SKM-1 treated with dmso at 0.1 percent for 144 hours (cell line): Measurements from ENCODE around the gene MRTFA.
"Not testable (repeated sequence)": the region's sequence is repeated elsewhere in the genome, so short reads cannot be mapped to it uniquely, and the experiment has no call there.

Experiments used
- DNase-seq: peaks from one replicate; lab custom pipeline; 2025; ENCODE audit not compliant: unreplicated experiment; lab: John Stamatoyannopoulos, UW

Gene MRTFA

GRCh38 chr22:40628354-40629042 is 8.0 kb downstream of the MRTFA start:
- peak; percentile 74 for DNase-seq

GRCh38 chr22:40627612-40628011 is 8.9 kb downstream of the MRTFA start:
- DNase-seq: no peak

DNA sequence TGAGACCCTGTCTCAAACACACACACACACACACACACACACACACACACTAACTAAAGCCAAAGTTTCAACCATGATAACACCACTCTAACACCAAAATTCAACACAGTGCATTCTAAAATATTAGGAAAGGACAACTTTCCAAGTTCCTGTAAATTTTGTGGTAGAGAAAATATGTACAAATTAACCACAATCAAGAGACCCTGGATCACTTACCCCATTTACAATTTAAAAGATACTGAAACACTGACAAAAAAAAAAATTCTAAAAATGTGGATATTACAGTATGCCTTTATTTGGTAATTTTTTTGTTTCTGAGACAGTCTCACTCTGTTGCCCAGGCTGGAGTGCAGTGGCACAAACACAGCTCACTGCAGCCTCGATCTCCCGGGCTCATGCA is 9.7 kb downstream of the MRTFA start:
- no peak for DNase-seq

- DNase-seq: not testable (repeated sequence)
These were observed 10.7 kb downstream of the MRTFA start for GRCh38 chr22:40625794-40626193.

DNA sequence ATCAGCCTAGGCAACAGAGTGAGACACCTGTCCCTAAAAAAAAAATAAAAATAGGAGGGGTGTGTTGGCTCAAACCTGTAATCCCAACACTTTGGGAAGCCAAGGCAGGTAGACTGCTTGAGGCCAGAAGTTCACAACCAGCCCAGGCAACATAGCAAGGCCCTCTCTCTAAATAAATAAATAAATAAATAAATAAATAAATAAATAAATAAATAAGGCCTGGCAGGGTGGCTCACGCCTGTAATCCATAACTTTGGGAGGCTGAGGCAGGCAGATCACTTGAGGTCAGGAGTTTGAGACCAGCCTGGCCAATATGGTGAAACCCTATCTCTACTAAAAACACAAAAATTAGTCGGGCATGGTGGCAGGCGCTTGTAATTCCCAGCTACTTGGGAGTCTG is 11.2 kb downstream of the MRTFA start:
- not testable (repeated sequence) for DNase-seq

DNA sequence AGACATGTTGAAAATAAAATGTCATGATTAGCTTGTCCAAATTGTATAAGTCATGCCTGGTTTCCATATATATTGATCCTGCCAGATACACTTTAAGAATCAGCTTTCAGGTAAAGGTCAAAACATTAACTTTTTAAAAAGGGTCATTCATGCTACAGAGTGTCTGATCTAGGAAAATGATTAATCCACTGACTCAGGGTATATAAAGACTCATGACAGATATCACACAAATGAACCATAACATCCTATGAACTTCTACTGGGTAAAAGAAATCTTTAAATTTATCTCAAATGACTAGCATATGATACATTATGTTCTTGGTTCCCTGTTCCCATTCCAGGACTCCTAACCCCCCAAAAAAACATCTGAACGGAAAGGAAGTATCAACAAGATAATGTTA is 11.7 kb downstream of the MRTFA start:
- no peak for DNase-seq

- DNase-seq: peak; percentile 53
These were observed 15.0 kb downstream of the MRTFA start for GRCh38 chr22:40621309-40622151.

DNA sequence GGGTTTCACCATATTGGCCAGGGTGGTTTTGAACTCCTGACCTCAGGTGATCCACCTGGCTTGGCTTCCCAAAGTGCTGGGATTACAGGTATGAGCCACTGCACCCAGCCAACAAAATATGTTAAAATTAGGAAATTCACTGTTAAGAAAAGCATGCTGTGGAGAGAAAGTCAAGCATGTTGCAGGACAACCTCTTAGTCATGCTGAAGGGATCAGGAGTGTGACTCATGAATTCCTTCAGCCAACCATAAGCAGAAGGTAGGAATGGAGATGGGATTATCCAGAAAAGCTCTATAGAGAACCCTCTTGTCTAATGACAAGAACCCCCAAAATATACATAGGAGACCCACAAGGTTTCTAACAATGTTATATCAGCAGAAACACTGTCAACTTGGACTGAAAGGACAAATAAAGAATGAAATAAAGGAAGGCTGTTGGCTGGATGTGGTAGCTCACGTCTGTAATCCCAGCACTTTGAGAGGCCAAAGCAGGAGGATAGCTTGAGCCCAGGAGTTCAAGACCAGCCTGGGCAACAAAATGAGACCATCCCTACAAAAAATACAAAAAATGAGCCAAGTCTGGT is 16.0 kb downstream of the MRTFA start:
- no peak for DNase-seq

DNA sequence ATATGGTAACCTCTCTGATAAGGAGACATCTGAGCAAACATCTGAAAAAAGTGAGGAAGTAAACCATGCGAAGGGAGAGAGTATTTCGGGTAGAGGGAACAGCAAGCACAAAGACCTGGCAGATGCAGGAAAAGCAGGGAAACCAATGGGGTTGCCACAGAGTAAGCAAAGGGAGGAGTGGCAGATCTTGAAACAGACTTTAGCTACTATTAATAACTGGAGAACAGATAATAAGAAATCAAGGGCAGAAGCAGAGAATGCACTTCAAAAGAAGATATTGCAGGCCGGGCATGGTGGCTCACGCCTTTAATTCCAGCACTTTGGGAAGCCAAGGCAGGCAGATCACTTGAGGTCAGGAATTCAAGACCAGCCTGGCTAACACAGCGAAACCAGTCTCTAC is 18.1 kb downstream of the MRTFA start:
- no peak for DNase-seq

- no peak for DNase-seq
These were observed 19.9 kb downstream of the MRTFA start for GRCh38 chr22:40616578-40616977.

GRCh38 chr22:40613067-40613466 is 23.5 kb downstream of the MRTFA start:
- no peak for DNase-seq

DNA sequence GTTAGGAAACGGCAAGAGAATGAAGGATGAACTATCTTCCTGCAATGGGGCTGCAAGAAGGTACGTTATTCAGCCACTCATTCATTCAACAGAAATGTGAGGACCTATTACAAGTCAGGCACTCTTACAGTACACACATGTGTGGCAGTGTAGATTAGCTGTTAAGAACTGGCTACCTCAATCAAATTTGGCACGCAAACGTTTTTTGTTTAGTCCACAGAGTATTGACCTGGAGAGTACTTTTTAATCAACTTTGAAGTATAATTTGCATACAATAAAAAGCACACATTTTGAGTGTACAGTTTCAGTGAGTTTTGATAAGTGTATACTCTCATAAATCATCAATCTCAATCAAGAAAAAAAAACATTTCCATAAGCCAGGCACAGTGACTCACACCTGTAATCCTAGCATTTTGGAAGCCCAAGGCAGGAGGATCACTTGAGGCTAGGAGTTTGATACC is 24.2 kb downstream of the MRTFA start:
- DNase-seq: no peak

DNA sequence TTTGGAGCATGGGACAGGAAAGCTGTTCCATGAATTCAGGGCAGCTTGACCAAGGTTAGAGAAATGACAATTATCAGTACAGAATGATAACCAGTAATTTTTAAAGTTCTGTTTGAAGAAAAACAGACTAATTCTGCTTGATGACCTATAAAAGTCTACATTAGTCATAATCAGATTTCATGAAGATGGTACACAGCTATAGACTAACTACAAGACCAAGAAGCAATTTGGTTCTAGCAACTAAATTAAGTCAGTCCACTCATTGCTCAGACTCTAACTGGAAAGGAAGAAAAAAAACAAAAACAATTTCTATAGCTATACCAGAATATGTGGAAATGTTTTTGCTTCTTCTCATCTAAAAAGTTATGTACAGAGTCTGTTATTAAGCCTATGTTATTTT is 24.9 kb downstream of the MRTFA start:
- no peak for DNase-seq

GRCh38 chr22:40610329-40610850 is 26.1 kb downstream of the MRTFA start:
- DNase-seq: no peak

DNA sequence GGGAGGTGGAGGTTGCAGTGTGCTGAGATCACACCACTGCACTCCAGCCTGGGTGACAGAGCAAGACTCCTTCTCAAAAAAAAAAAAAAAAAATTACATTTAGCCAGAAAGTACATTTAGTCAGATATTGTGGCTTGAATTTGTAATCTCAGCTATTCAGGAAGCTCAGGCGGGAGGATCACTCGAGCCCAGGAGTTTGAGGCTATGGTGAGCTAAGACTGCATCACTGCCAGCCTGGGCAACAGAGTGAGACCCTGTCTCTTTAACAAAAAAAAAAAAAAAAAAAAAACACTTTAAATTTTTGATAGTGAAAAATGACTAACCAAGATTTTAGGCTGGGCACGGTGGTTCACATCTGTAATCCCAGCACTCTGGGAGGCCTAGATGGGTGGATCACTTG is 27.3 kb downstream of the MRTFA start:
- no peak for DNase-seq

DNA sequence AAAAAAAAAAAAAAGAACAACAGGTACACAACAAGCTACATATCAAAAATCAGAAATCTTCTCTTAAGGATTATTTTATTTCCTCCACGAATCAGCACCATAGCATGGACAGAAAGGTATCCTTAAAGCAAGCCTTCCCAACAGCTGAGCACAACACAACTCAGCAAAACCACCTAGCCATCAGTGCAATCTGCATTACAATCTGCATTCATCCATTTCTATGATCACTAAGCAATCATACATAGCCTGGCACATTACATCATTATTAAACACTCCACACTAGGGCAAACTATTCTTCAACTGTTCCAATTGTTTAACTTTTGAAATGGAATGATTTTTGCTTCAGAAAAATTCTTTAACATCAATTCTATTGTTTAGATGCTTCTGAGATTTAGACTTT is 29.0 kb downstream of the MRTFA start:
- no peak for DNase-seq

GRCh38 chr22:40606306-40606705 is 30.2 kb downstream of the MRTFA start:
- no peak for DNase-seq

- DNase-seq: no peak
These were observed 30.8 kb downstream of the MRTFA start for GRCh38 chr22:40605761-40606160.

DNA sequence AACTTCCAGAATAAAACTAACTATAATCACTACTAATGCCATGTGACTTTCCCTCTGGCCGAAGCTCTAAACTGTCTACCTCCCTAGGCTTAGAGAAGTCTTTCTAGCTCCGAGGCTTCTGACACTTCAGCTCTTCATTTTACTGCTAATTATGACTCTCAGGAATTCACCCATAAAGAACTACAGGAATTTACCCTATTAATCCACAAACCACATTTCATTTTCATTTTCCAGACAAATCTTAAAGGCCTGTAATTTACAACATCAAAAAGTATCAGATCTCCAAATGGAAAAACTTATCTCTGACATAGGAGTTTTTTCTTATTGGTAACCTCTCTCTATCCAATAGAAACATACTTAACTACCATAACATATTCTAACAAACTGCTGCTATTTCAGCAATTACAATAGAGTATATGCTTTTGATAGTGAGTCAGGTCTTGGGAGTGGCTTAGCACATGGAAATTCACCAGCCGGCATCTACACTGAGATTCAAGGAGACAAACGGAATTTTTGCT is 33.4 kb downstream of the MRTFA start:
- no peak for DNase-seq

DNA sequence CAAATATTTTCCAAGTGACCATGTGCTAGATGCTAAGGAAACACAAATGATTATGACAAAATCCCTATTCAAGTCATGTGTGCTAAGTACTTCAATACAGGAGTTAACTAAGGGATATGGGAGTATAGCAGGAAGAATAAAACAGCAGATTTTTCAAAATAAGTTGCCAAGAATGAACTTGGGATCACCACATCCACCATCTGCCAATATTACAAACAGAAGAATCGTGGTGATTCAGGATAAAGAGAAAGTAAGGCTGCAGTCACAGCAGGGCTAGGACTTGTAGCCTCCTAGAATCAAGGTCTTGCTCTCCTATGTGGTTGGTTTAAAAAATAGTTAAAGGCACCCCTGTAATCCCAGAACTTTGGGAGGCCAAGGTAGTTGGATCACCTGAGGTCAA is 34.3 kb downstream of the MRTFA start:
- no peak for DNase-seq

GRCh38 chr22:40599731-40600130 is 36.8 kb downstream of the MRTFA start:
- no peak for DNase-seq

GRCh38 chr22:40598712-40599111 is 37.8 kb downstream of the MRTFA start:
- not testable (repeated sequence) for DNase-seq
